ENCODE data around the gene SLIT3.
A peak's percentile ranks its signal among the peaks of the same experiment; 100 is the strongest.

The SLIT3 gene

DNA sequence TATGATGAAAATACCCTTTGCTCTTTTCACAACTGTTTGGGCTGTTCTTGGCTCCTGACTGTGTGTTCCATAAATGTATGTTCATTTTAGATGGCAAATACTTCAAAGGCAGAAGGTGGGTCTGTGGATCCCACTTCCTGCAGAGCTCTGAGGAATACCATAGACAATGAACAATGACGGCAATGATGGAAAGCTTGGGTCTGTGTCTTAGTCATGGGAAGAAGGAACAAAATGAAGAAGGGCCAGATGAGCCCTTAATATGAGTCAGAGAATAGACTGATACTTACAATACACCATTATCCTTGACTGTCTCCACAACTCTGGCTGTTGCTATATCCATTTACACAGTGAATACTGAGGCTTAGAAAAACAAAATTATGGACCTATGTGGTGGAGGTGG lies 126.0 kb downstream of the SLIT3 start:
- no peak for DNase-seq (ENCODE audit: low read depth, low spot score)

DNA sequence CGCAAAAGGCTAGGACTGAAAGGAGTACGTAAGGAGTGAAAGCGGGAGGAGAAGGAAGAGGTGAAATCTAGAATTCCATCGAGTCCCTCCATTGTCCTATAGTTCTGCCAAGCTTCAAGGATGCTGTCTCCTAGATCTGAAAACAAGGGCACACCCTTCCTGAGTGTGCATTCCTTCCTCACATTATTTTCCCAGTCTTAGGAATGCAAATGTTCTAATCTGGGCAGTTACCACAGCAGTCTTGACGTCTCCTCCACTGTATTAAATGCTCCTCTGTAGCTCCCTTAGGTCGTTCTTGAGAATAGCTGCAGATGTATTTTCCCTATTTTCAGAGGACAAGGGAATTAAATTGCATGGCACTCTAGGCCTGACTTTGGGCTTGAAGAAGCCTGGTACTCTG lies 127.6 kb downstream of the SLIT3 start:
- peak; percentile 59 for DNase-seq (ENCODE audit: low read depth, low spot score)

DNA sequence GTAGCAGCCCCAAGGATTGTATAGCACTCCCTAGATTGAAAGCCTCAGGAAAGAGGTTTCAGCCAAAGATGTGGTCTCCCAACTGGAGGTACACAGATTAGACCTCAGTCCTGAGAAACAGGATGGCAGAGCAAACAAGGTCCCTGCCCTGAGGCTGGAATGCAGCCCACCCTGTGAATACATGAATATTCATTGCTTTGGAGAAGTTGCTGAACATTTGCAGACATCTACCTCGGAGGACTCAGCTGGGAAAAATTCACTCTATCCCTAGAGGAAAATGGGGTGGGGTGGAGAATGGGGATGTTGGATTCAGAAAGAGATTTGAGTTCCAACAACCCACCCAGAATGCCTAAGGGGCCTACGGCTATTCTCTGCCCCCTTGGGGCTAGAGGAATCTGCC lies 129.4 kb downstream of the SLIT3 start:
- DNase-seq (ENCODE audit: low read depth, low spot score), result peak; percentile 81

DNA sequence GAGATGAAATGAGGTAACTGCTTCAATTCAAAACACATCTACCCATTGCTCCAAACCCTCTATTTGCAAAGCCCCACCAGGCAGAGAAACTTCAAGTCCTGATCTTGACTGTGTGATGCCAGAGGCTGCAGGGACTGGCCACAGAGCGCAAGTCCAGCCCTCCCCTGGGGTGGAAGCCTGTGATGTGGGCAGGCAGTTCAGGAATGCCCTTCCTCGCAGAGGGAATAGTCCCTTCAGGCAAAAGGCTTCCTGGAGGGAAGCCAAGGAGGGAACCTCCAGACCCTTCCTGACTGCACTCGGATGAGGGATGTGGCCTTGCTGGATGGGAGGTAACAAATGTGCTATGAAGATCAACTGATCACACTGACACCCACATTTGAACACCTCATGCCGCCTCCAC lies 131.2 kb downstream of the SLIT3 start:
- DNase-seq (ENCODE audit: low read depth, low spot score), result peak; percentile 67

DNA sequence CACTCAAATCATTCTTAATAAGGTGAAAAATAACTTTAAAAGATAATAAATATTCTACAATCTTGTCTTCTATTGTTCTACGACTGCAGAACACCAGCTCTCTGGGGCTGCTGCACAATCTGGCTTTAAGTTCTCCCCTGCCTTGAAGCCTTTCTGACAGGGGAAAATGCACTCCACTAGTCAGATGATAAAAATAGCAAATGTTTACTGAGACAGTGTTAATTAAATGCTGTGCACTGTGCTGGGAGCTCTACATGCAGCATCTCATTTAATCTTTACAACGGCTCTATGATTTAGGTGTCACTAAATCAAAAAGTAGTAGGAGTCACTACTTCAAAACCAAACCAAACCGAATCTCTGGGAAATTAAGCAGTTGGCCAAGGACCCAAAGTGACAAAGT lies 132.7 kb downstream of the SLIT3 start:
- no peak for DNase-seq (ENCODE audit: low read depth, low spot score)

DNA sequence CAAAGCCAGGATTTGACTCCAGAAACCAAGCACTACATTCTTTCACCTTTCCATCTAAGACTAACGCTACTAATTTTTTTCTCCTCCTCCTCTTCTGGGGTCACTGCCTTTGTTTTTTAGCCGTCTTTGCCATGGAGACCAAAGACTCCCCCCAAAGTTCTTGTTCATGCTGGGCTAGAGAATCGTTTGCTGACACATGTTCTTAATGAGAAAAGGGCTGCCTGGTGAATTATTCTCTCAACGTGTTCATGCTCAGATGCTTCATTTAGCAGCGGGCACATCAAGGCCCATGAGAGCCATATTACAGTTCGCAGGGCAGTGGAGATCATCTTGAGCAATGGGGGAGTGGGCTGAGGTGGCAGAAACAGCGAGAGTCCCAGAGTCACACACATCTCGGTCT lies 134.9 kb downstream of the SLIT3 start:
- DNase-seq (ENCODE audit: low read depth, low spot score), result no peak

DNA sequence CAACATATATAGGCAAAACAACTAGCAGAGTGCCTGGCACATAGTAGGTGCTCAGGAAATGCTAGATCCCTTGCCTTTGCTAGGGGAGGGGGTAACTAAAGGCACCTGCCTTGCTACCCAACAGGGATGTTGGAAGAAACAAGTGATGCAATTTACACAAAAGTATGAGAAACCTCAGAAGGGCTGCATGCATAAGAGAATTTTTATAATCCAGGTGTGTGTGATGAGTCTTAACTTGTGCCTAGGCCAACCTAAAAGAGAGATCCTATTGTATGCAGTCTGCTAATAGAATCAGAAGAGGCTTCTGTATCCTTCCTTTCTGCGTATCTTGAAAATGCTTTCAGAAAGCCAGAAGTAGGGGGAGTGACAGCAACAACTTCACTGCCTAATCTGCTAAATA lies 135.9 kb downstream of the SLIT3 start:
- DNase-seq (ENCODE audit: low read depth, low spot score), result no peak

DNA sequence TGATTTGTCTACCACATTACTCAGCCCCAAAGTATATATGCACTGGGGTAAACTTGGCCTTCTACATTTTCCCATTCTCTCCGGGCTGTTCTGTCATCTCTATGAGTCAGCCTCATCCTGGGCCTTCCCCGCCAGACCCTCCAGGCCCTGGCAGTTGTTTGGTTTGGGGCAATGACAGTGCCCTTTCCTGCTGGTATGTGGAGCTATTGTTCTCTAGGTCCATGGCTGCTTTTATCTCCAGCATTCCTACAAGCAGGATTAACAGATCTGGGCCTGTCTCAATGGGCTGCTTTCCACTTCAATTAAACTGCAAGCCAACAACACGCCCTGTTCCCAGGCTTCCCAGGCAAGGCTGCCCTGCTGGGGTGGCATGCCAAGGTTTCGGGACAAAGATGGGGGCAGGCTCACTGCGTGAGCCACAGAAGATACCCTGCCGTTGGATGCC lies 136.4 kb downstream of the SLIT3 start:
- peak; percentile 91 for DNase-seq (ENCODE audit: low read depth, low spot score)

DNA sequence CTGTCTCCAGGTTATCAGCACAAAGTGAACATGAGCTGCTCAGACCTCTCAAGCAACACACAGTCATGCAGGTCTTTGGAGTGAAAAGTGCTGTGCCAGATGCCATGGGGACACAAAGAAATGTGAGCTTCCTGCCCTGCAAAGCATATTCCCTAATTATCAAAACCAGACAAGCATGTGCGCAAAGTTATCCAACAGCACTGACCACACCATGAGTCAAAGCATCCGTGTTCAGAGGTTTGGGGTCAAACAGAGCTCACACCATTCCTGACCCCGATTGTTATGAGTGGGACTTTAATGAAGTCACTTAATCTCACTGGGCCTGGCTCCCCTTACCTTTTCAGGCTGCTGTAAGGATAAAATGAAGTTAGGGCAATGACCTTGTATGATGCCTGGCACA lies 138.5 kb downstream of the SLIT3 start:
- peak; percentile 78 for DNase-seq (ENCODE audit: low read depth, low spot score)

DNA sequence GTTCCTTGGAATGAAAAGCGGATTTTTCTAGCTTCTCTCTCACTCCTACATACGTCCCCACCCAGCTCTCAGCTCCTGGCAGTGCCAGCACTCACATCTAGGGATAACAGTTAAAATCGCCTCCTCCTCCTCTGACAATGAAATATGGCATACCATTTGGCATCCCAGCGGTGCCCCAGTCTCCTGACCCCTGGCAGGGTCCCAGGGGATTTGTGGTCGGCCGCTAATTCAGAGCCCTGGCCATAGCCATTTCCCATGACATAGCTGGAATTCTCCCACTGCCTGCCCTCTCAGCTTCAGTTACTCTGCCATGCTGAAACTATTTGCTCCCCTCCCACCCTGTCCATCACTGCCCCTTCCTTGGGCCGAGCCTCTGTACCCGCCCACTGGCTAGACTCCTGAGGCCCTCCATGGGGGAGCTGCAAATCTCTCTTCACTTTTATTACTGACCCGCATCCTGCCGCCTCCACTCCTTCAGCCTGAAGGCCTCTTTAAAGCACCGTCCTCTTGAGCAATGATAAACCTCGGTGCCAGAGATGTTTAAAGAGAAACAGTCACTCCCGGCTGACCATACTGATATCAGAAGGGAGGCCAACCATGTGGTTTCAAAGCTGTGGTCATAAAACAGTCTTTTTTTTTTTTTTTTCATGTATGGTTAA lies 139.8 kb downstream of the SLIT3 start:
- peak; percentile 98 for DNase-seq (ENCODE audit: low read depth, low spot score)

DNA sequence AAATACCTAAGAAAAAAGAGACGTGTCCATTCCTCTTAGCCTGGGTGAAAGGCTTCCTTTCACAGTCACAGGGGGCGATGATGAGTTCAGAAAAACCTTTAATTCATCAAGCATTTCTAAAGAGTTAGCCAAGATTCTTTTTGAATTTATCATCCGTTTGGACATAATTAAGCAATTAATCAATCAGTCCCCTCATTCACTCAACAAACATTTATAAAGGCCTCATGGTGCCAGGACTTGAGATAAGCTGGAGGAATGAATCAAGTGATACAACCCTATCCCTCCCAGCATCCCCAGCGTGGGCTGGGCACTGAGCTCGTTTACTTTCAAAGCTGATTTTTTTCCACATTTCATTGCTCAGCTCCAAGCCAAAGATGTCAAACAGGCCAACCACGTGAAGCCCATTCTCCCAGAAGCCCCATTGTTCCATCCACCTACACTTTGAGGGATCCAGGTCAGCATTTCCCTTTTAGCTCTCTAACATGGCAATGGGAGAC lies 140.5 kb downstream of the SLIT3 start:
- DNase-seq (ENCODE audit: low read depth, low spot score), result peak; percentile 75

DNA sequence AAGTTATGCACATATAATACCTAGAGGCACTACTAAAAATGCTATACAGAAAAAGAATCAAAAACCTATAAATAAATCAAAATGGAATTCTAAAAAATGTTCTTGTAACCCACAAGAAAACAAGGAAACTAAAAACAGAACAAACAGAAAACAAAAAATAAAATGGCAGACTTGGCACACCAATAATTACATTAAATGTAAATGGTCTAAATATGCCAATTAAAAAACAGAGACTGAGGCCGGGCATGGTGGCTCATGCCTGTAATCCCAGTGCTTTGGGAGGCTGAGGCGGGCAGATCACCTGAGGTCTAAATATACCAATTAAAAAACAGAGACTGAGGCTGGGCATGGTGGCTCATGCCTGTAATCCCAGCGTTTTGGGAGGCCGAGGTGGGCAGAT lies 142.2 kb downstream of the SLIT3 start:
- no peak for DNase-seq (ENCODE audit: low read depth, low spot score)

DNA sequence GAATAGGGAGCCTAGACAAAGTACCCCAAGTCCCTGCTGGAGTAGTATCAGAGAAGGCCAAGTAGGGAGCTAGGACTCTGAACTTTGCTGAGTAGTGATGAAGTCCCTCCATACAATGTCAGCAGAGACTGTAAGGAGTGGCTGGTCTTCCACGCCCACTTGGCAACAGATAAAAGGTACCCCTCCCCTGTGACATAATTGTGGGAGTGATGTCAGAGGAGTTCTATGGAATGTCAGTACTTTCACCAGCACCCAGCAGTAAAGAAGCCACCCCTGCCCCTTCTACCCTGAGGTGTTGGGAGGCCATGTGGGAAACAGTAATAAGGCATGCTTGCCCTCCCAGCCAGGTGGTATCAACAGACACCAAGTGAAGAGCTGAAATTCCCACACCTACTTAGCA lies 143.9 kb downstream of the SLIT3 start:
- DNase-seq (ENCODE audit: low read depth, low spot score), result peak; percentile 39

DNA sequence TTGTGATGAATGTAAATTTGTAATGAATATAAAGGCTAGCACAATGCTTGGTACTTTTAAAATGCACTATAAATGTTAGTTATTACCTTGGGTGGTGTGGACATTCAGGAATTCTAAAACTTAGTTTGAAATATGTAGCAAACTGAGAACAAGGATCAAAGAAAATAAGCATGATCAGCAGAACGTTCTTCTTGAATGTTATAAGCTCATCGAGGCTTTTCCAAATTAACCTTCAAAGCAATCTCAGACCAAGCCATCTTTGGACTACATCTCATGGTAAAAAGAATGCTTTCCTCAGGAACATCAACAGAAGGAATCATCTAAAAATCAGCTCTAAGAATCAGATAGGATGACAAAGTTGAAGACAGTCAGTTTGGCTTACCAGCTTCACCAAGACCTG lies 146.3 kb downstream of the SLIT3 start:
- DNase-seq (ENCODE audit: low read depth, low spot score), result no peak

DNA sequence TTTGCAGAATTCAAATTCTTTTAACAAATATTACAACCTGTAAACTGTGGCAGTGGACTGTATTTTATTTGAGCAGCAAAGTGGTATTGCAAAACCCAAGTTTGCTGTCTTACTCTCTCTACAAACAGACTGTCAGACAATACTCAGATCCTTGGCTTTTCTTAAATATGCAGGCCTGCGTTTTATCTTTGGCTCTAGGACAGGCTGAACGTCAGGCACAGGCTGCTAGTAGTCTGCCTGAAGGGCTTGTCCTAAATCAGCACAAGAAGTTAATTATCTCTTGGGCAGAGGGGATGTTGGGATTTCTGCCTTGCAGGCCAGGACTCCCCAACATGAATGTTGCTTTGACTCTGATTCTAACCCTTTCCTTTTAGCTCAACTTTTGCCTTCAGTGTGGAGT lies 147.5 kb downstream of the SLIT3 start:
- no peak for DNase-seq (ENCODE audit: low read depth, low spot score)

DNA sequence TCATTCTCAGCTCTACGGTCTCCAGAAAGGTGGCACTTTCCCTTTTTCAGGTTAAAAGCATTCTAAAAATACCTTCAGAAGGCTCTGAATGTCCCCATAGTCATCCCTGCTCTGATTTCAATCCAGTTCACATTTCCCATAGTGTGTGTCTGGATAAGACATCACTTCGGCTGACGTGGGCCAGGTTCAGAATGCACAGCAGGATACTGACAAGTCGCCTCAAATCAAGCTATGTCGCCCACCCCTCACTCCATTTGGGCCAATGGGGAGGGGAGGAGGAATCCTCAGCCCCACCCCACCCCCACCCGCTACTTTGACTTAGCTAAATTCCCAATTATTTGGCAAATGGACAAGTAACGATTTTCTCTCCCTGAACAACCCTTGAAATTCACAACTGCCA lies 148.0 kb downstream of the SLIT3 start:
- no peak for DNase-seq (ENCODE audit: low read depth, low spot score)

DNA sequence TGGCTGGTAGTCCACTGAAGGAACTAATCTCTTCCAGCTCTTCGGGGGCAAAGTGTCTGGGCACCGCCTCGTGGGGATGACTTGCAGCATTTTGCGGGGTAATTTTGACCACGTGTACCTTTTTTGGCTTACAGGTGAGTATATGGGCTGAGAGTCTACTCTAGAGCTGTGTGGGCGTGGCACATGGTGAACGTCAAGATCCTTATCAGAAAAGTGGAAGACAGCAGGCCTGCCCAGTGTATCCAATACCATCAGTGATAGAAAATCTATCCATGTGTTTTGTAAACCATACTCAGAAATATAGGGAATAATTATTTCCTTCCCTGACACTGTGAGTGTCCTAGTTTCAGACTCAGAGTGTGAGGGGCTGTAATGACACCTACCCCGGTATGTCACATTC lies 148.5 kb downstream of the SLIT3 start:
- DNase-seq (ENCODE audit: low read depth, low spot score), result no peak

DNA sequence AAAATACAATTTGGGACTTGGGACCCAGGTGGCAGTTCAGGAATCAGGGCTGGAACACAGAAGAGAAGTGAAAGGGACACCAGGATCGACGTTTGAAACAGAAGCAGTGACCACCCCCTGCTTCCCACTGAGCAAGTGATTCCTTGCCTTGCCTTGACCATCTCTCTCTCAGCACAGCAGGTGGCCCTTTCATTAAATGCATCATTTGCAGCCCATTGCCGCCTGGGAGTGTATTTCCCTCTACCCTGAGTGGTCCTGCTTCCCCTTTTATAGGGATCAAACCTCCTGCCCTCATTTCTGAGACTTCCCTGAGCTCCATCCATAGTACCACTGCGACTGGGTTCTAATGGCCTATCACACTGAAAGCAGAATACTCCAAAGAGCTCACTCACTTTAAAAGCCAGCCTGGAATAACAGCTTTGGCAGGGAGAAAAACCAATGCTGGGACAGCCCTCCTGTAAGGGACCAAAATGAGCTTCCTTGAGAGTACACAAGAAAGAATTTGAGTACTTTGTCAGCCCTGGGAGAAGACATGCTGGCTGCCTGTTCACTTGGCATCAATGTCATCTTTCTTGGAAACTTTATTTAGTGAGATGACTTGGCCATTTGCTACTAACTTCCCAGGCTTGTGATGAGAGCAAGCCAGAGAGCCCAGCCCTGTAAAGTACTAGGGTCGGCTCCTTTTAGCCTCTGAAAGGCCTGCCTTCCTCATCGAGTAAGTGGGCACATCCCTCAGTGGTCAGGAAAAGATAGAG lies 149.7 kb downstream of the SLIT3 start:
- no peak for DNase-seq (ENCODE audit: low read depth, low spot score)

DNA sequence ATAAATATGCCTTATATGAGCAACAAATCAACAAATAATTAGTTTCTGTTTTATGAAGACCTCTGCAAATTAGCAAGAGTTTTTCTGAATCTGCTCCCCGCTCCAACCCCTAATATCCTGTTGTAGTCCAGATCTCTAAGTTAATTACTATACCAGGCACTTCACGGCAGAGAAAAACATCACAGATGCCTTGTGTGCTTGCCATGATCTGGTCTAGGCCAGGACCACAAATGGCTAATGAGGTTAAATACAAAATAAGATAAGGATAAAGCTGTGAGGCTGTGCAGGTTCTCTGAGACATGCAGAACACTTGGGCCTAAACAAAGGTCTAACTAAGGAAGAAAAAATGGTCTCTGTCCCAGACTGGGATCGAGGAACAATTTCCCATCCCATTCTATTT lies 150.8 kb downstream of the SLIT3 start:
- DNase-seq (ENCODE audit: low read depth, low spot score), result no peak

DNA sequence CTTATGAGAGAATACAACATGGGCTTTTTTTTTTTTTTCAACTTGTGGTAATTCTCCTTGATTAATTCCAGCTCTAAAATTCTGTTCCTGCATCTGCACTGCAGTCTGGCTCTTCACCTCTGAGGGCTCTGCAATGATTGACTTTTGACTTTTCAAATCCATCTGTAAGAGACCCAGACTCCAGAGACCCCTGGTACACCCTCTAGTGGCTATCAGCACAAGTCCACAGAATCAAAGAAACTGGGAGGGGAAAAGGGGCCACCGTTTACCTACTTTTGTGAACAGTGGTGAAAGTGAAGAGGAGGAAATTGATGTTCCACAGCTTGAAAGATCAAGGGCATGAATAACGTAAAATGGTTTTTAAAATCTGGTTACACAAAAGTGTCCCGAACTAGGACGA lies 151.6 kb downstream of the SLIT3 start:
- no peak for DNase-seq (ENCODE audit: low read depth, low spot score)

DNA sequence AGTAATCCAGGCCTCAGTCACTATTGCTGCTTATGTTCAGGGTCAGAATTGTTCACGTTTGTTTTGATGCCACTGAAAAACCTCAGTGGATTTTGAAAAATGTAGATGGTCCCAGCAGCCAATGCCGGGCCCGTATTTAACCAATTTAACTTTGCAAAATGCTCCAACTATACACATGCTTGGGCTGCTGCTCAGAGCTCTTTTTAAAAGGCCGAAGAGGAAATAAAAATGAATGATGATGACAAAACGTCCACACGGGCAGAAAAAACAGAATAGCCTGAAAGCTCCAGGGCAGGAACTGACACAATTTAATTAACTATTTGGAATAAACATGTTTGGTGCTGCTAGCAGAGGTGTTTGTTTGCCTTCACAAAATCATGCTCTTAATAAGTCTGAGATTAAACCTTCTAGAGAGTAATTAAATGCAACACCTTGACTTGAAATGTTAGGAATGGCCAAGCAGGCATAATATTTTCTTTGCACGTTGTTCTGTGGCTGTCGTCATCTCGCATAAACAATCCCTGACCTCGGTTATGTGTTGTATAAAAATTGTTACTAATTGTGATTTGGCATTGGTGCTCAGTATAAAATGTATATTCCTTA lies 152.7 kb downstream of the SLIT3 start:
- DNase-seq (ENCODE audit: low read depth, low spot score), result no peak

DNA sequence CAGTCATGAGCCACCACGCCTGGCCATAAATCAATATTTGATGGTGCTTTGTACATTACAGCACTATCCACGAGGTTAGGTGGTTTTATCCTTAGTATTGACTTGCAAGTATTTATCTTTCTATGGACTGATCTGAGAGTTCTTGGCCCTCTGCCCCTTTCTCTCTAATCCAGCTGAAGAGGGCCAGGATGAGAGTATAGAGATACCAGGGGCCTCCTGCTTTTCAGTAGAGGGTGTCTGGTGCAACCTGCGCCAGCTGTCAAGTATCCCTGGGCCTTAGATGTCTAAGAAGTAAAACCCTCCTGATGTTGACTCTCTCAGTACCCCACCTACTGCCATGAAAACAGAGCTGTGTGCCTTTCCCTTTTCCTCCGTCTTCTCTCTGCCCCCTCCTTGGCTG lies 153.4 kb downstream of the SLIT3 start:
- no peak for DNase-seq (ENCODE audit: low read depth, low spot score)

DNA sequence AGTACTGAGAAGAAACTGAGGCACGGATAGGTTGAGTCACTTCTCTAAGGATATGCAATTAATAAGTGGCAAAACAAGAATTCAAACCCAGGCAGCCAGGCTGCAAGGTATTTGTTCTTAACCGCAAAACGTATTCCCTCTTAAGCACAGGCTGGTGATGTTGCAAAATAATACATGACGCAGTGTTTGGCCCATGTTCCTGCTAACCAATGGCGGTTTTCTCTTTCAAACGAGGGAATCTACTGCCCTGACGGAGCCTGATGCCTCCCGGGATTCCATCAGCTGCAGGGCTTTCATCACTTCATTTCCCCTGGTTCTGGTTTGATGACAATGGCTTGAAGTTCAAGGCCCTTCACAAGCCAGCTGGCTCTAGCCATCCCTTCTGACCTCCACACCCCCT lies 154.8 kb downstream of the SLIT3 start:
- no peak for DNase-seq (ENCODE audit: low read depth, low spot score)
